HT-29 (cell line): ENCODE data around the gene TNFRSF8. TPM values are rescaled to one million over a fixed set of nuclear protein-coding genes. Genes with fewer than 3 reads are reported as not detected.
A peak's percentile ranks its signal among the peaks of the same experiment; 100 is the strongest.
"Not testable (repeated sequence)": the region's sequence is repeated elsewhere in the genome, so short reads cannot be mapped to it uniquely, and the experiment has no call there.

Experiments used
- DNase-seq: peaks from one replicate; pipeline ENCODE4 v3.0.0-alpha.2; 2015; ENCODE audit warnings: low spot score
- total RNA-seq: library from RNA; depleted of rRNA; stranded (reverse); fragments of >200 nt; shearing (Covaris generic); gene quantifications from 2 replicates; pipeline ENCODE4 v1.2.3, GENCODE V29; 2014; rRNA removed

The TNFRSF8 gene
- 0.10 TPM in 1 of 2 replicates, not detected in the other for total RNA-seq

GRCh38 chr1:12063141-12064072 lies at the start of gene TNFRSF8:
TNFRSF8 (plus strand) TSS chr1:12063303; CDS start chr1:12063599, 296 bp downstream.
- DNase-seq = no peak

DNA sequence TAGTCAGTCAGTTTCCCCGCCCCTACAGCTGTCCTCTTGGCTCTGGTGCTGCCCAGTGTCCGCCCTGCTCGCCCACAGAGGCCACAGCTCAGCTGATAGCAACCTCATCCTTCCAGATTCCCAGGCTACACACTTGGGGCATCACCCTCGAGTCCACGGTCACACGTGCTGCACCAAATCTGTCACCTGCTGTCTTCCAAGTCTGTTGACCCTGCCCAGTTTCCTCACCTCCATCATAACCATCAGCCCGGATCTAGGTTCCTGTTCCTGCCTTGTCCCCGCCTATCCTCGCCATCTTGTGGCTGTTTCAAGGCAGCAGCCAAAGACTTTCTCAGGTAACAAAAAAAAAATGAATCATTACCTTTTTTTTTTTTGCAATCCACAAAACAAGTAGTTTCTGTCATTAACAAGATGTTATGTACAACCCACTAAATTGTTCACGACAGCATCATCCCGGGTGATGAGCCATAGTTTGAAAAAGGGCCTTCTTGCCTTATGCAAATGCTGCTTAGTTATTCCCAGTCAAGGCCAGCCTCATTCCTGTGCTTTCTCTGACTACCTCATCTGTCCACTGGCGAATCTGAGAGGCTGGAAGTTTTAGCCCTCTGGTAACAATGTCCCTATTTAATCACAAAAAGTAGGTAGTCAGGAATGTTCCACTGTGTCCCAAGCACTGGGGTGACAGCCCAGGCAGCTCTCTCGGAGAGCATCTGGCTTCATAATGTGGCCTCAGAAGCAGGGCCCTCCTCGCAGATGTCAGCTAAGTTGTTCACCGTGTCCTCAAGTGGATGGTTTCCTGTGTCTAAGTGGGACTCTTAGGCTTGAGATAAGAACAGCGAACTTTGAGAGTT lies 48.7 kb upstream of the TNFRSF8 start:
- DNase-seq = no peak

- DNase-seq = no peak
Observed at GRCh38 chr1:12015001-12015491, 48.1 kb upstream of the TNFRSF8 start.

DNA sequence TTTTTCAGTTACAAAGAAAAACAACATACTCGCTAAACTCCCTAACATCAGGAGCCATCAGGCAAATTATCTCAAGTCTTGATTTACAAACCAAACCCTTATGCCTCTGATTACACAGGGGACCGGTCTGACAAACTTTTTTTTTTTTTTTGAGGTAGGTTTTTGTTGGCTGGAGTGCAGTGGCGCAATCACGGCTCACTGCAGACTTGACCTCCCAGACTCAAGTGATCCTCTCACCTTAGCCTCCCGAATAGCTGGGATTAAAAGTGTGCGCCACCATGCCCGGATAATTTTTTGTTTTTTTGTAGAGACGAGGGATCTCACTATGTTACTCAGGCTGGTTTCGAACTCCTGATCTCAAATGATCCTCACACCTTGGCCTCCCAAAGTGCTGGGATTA lies 47.6 kb upstream of the TNFRSF8 start:
- no peak for DNase-seq

- DNase-seq = no peak
Observed at GRCh38 chr1:12016182-12016581, 46.9 kb upstream of the TNFRSF8 start.

DNA sequence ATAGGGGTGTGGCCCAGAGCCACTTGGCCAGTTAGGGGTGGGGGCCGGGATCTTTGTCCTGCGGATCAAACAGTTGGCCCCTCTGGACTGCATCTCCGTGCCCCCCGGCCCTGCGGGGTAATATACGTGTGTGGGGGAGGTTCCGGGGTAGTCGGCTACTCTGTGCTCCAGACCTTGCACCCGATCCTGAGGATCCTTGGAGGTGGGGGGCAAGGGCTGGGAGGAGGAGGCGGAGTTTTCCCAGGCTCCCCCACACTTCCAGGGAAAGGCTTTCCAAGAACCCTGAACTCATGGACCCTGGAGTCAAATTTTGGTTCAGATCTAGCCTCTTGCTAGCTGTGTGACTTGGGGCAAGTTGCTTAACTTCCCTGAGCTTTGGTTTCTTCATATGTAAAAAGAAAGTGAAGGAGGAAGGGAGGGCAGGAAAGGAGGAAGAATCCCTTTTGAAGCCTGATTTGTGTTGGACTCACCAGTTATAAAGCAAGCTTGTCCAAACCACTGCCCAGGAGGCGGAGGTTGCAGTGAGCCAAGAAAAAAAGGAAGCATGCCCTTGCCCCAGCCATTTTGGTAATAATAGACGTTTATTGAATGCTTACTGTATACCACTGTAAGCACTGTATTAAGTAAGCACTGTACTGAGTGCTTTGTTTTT lies 43.1 kb upstream of the TNFRSF8 start:
- DNase-seq = peak; percentile 16

GRCh38 chr1:12021616-12022015 lies 41.5 kb upstream of the TNFRSF8 start:
- no peak for DNase-seq

DNA sequence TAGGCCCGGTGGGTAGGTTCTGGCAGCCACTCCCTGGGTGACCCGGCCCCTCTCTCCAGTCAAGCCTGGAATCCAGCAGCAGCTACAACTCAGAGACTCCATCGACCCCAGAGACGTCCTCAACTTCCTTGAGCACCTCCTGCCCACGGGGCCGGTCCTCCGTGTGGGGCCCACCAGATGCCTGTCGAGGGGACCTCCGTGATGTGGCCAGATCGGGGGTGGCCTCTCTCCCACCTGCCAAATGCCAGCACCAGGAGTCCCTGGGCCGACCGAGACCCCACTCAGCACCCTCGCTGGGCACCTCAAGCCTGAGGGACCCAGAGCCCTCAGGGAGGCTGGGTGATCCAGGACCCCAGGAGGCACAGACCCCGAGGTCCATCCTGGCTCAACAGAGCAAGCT lies 41.1 kb upstream of the TNFRSF8 start:
- no peak for DNase-seq

DNA sequence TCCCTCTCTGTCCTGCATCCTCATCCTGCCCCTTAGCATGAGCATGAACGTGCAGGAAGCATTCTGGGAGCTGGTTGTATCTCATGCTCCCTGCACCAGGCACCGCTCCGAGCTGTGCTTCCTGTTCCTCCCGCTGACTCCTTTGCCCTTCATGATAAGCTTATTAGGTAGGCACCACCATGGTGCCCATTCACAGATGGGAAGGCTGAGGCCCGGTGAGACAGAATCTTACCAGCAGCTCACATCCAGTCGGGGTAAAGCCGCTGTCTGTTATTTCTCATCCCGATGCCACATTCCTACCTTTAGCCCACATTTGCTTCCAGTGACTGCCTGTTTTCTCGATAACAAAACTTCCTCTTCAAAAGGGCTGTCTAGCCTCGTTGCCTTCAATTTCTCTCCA lies 36.5 kb upstream of the TNFRSF8 start:
- DNase-seq = no peak

GRCh38 chr1:12028248-12028647 lies 34.9 kb upstream of the TNFRSF8 start:
- no peak for DNase-seq

- no peak for DNase-seq
Observed at GRCh38 chr1:12028957-12029511, 34.1 kb upstream of the TNFRSF8 start.

DNA sequence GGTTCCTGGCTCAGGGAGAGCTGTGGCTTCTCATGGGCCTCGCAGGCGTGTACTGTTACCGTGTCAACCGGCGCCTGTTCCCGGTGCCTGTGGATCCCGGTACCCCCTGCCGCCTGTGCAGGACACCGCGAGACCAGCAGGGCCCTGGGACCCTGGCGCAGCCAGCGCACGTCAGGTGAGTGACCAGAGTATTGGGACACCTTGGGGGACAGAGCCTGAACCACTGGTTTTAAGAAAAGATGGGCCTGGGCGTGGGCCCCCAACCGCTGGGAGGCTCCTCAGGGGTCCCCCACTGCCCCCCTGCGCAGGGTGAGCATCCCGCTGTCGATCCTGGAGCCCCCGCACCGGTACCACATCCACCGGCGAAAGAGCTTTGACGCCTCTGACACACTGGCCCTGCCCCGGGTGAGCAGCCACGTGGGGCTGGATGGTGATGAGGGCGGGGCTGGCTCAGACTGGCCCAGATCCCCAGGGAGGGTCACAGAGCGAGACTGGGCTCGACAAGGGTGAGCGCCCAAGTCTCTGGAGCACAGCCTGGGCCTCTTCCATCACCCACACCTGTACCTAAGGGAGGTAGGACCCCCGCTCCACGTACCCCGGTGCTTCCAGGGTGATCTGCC lies 33.3 kb upstream of the TNFRSF8 start:
- no peak for DNase-seq

DNA sequence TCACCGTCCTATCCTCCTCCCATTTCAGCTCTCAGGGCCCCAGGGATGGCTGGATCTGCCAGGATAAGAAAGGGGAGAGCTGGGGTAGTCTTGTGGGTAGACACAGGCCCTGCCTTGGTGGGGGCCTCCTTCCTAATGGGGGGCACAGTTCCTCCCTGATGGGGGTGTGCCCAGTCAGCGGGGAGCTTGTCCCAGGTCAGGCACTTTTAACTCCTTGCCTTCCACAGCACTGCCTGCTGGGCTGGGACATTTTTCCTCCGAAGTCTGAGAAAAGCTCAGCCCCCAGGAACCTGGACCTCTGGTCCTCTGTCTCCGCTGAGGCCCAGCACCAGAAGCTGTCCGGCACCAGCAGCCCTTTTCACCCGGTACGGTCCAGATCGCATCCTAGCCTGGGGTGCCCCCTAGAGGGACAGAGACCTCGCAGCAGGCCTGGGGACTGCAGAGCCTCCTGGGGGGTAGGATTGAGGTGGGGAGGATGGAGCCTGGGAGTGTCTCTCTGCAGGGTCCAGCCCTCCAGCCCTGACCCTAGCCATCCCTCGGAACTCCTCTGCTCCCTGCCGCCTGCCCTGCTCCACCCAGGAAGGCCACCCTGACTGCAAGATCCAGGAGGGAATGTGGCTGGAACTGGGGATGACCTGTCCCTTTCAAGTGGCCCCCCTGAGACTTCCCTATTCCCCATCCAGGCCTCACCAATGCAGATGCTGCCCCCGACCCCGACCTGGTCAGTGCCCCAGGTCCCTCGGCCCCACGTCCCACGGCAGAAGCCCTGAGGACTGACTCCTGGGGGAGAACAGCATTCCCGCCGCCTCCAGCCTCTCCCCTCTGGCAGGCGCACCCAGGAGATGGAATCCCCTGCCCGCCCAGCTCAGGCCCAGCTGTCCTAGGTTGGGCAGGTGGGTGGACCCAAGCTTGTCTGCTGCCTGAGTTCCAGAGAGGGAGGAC lies 31.8 kb upstream of the TNFRSF8 start:
- peak; percentile 30 for DNase-seq

DNA sequence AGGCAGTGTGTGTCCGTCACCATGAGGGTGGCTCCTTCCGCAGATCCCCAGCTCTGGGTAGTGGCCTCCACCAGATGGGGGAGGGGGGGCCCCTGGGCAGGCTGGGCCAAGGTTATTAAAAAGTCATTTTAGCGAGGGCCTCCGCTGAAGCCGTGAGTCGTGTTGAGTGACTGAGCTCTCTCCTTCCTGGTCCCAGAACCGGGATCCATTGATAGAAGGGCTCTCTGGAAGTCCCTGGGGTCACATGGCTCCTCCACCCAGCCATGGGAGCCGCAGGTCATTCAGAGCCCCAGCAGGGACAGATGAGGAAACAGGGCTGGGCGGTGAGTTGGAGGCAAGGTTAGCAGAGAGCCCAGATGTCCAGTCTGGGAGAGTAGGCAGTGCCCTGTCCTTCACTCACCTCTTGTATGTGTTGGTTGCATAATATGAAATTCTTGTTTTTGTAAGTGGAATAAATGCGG lies 30.9 kb upstream of the TNFRSF8 start:
- DNase-seq = no peak

GRCh38 chr1:12033441-12033840 lies 29.7 kb upstream of the TNFRSF8 start:
- not testable (repeated sequence) for DNase-seq

DNA sequence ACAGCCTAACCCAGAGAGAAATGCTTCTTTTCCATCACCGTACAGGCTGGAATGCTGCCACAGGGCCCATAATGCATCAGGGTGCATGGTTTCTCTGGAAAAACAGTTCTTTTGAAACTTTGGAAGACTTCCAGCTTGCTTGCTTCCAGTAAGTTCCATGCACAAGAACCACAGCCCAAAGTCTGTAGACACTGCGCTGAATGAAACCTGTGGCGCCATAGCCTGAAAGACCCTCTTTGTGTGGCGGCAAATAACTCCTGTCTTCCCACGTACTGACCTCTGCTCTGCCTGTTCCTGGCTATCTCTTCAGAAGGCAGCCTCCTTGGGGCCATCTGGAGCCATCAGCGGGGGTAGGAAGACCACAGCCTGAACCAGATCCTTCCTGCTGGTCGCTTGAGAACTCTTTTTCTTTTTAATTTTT lies 28.7 kb upstream of the TNFRSF8 start:
- no peak for DNase-seq

- DNase-seq = no peak
Observed at GRCh38 chr1:12035312-12035711, 27.8 kb upstream of the TNFRSF8 start.

GRCh38 chr1:12037486-12038355 lies 25.4 kb upstream of the TNFRSF8 start:
- DNase-seq = no peak
